ENCODE data around the gene RBBP8NL. TPM values are rescaled to one million over a fixed set of nuclear protein-coding genes. Genes with fewer than 3 reads are reported as not detected.

RBBP8NL gene
- total and polyA plus RNA-seq, 9 of the 15 experiments (the other 6 are each of a cell fraction or from before 2014, with no cell fraction given): not detected

DNA sequence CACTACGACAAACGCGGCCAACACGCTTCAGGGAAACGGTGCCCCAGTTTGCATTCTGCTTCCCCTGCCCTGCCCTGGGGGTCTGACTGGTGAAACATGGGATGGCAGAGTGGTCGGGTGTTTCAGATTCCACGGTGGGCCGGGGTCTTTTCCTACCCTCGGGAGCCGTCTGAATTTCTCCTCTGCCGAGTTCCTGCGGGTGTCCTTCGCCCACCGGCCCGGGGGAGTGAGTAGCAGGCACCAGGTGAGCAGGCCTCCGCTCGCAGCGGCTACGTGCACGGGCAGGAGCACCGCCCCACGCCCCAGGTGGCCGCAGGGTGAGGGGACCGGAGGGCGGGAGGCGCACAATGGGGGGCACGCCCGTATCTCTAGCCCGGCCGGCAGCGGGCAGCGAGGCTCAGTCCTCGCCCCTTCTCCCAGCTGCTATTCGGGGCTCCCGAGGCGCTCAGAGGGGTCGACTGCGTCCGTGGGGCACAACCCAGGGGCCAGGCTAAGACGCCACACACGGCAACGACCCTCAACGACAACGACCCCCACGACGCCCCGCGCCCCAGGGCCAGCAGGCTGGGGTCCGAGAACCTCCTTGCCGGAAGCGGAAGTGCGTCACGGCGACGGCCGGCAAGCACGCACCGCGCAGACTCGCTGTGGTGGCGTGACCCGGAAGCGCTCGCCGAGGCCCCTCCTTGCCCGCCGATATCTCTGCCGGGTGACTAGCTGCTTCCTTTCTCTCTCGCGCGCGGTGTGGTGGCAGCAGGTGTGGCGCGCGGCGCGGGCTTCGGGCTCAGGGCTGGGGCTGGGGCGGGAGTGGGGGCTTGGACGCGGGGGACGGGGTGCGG, 40.7 kb downstream of the RBBP8NL start, which contains the start of gene RPS21 (continued):
- TF ChIP-seq, protein P1, sequence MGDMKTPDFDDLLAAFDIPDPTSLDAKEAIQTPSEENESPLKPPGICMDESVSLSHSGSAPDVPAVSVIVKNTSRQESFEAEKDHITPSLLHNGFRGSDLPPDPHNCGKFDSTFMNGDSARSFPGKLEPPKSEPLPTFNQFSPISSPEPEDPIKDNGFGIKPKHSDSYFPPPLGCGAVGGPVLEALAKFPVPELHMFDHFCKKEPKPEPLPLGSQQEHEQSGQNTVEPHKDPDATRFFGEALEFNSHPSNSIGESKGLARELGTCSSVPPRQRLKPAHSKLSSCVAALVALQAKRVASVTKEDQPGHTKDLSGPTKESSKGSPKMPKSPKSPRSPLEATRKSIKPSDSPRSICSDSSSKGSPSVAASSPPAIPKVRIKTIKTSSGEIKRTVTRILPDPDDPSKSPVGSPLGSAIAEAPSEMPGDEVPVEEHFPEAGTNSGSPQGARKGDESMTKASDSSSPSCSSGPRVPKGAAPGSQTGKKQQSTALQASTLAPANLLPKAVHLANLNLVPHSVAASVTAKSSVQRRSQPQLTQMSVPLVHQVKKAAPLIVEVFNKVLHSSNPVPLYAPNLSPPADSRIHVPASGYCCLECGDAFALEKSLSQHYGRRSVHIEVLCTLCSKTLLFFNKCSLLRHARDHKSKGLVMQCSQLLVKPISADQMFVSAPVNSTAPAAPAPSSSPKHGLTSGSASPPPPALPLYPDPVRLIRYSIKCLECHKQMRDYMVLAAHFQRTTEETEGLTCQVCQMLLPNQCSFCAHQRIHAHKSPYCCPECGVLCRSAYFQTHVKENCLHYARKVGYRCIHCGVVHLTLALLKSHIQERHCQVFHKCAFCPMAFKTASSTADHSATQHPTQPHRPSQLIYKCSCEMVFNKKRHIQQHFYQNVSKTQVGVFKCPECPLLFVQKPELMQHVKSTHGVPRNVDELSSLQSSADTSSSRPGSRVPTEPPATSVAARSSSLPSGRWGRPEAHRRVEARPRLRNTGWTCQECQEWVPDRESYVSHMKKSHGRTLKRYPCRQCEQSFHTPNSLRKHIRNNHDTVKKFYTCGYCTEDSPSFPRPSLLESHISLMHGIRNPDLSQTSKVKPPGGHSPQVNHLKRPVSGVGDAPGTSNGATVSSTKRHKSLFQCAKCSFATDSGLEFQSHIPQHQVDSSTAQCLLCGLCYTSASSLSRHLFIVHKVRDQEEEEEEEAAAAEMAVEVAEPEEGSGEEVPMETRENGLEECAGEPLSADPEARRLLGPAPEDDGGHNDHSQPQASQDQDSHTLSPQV (IDR thresholded peaks at IDR 0.05): no peak
- TF ChIP-seq HCFC1 (IDR thresholded peaks at IDR 0.05; ENCODE audit: low read depth, low read length) (peak; percentile 82), EP400 (IDR thresholded peaks at IDR 0.05) (peak; percentile 93), CREM (IDR thresholded peaks at IDR 0.05; ENCODE audit: low read depth) (peak; percentile 96), SIN3A (IDR thresholded peaks at IDR 0.05; ENCODE audit: borderline replicate concordance in 2 of 2, control insufficient read depth in 1 of 2, low read depth in 2 of 2, low read length in 2 of 2) (peak; percentile 32 to 84; a peak in 2 of 4 replicates), BCOR (IDR thresholded peaks at IDR 0.05) (no peak), TEAD1 (CRISPR knock-in tag; IDR thresholded peaks at IDR 0.05) (peak in 1 of 2 experiments; percentile 63; a peak in 1 of 4 replicates)
- TF ChIP-seq, protein P2, sequence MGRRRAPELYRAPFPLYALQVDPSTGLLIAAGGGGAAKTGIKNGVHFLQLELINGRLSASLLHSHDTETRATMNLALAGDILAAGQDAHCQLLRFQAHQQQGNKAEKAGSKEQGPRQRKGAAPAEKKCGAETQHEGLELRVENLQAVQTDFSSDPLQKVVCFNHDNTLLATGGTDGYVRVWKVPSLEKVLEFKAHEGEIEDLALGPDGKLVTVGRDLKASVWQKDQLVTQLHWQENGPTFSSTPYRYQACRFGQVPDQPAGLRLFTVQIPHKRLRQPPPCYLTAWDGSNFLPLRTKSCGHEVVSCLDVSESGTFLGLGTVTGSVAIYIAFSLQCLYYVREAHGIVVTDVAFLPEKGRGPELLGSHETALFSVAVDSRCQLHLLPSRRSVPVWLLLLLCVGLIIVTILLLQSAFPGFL (CRISPR knock-in tag; IDR thresholded peaks at IDR 0.05): peak; percentile 72; the same call in 1 of the 2 replicates
- TF ChIP-seq, protein P3, sequence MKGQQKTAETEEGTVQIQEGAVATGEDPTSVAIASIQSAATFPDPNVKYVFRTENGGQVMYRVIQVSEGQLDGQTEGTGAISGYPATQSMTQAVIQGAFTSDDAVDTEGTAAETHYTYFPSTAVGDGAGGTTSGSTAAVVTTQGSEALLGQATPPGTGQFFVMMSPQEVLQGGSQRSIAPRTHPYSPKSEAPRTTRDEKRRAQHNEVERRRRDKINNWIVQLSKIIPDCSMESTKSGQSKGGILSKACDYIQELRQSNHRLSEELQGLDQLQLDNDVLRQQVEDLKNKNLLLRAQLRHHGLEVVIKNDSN (CRISPR knock-in tag; IDR thresholded peaks at IDR 0.05): peak; percentile 72; the same call in 1 of the 2 replicates
- TF ChIP-seq, protein P4, sequence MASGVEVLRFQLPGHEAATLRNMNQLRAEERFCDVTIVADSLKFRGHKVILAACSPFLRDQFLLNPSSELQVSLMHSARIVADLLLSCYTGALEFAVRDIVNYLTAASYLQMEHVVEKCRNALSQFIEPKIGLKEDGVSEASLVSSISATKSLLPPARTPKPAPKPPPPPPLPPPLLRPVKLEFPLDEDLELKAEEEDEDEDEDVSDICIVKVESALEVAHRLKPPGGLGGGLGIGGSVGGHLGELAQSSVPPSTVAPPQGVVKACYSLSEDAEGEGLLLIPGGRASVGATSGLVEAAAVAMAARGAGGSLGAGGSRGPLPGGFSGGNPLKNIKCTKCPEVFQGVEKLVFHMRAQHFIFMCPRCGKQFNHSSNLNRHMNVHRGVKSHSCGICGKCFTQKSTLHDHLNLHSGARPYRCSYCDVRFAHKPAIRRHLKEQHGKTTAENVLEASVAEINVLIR (CRISPR knock-in tag; IDR thresholded peaks at IDR 0.05): peak; percentile 57; the same call in 1 of the 2 replicates
- TF ChIP-seq, protein P5, sequence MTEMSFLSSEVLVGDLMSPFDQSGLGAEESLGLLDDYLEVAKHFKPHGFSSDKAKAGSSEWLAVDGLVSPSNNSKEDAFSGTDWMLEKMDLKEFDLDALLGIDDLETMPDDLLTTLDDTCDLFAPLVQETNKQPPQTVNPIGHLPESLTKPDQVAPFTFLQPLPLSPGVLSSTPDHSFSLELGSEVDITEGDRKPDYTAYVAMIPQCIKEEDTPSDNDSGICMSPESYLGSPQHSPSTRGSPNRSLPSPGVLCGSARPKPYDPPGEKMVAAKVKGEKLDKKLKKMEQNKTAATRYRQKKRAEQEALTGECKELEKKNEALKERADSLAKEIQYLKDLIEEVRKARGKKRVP (CRISPR knock-in tag; IDR thresholded peaks at IDR 0.05): no peak

All from K562 (cell line).